HG03354 (cell line): ENCODE results near the gene CPNE1.
A peak's percentile ranks its signal among the peaks of the same experiment; 100 is the strongest.
"Not testable (repeated sequence)": the region's sequence is repeated elsewhere in the genome, so short reads cannot be mapped to it uniquely, and the experiment has no call there.

Experiments used
- ATAC-seq: cut with Tn5 transposase; IDR thresholded peaks from one replicate; pipeline ENCODE4 v1.9.1; 2021; ENCODE audit warnings: mild to moderate bottlenecking; ENCODE audit not compliant: unreplicated experiment, poor library complexity, severe bottlenecking

Gene CPNE1

GRCh38 chr20:35664466-35665206, at the start of gene CPNE1, which contains the start of gene RBM12:
Gene CPNE1, minus strand, starts transcription at chr20:35664900. Its CDS starts 31,977 bp downstream, at chr20:35632923.
Gene RBM12, minus strand, starts transcription at chr20:35664900. Its CDS starts 9,578 bp downstream, at chr20:35655322.
- peak; percentile 86 for ATAC-seq

- ATAC-seq, result no peak
These were observed 49.4 kb upstream of the CPNE1 start for GRCh38 chr20:35714127-35714526.

GRCh38 chr20:35713120-35713519, 48.4 kb upstream of the CPNE1 start:
- not testable (repeated sequence) for ATAC-seq

- no peak for ATAC-seq
These were observed 47.0 kb upstream of the CPNE1 start for GRCh38 chr20:35711588-35712209.

GRCh38 chr20:35710884-35711587, 46.3 kb upstream of the CPNE1 start:
- no peak for ATAC-seq

- ATAC-seq, result no peak
These were observed 45.3 kb upstream of the CPNE1 start for GRCh38 chr20:35710039-35710438.

- no peak for ATAC-seq
These were observed 44.6 kb upstream of the CPNE1 start for GRCh38 chr20:35709259-35709658.

- ATAC-seq, result no peak
These were observed 43.8 kb upstream of the CPNE1 start for GRCh38 chr20:35708502-35708901.

- not testable (repeated sequence) for ATAC-seq
These were observed 42.2 kb upstream of the CPNE1 start for GRCh38 chr20:35706591-35707529.

- not testable (repeated sequence) for ATAC-seq
These were observed 41.2 kb upstream of the CPNE1 start for GRCh38 chr20:35705894-35706293.

- ATAC-seq, result no peak
These were observed 40.0 kb upstream of the CPNE1 start for GRCh38 chr20:35704514-35705261.

GRCh38 chr20:35702824-35703695, 38.4 kb upstream of the CPNE1 start:
- no peak for ATAC-seq

- no peak for ATAC-seq
These were observed 37.5 kb upstream of the CPNE1 start for GRCh38 chr20:35702051-35702823.

- ATAC-seq, result no peak
These were observed 36.0 kb upstream of the CPNE1 start for GRCh38 chr20:35700625-35701148.

GRCh38 chr20:35699957-35700624, 35.4 kb upstream of the CPNE1 start:
- no peak for ATAC-seq

GRCh38 chr20:35699127-35699956, 34.6 kb upstream of the CPNE1 start, which contains the start of the genes NFS1 and ROMO1:
Gene NFS1, minus strand, starts transcription at chr20:35699352. Its CDS starts 64 bp downstream, at chr20:35699288.
Gene ROMO1, plus strand, starts transcription at chr20:35699405. Its CDS starts 228 bp downstream, at chr20:35699633.
- ATAC-seq, result peak; percentile 84
